ENCODE measurements around the gene TEAD3.

The TEAD3 gene

GRCh38 chr6:35427851-35428321 lies 69.0 kb downstream of the TEAD3 start:
- DNase-seq (ENCODE audit: low read depth) = no peak
- no peak overlapping the region for H3K4me3 ChIP-seq (ENCODE audit: low read depth, low read length)
- TF ChIP-seq POLR2A (IDR thresholded peaks at IDR 0.05; ENCODE audit: extremely low read depth, insufficient read length) (no peak), MYC (IDR thresholded peaks at IDR 0.05; ENCODE audit: low read depth, low read length) (no peak), MAX (IDR thresholded peaks at IDR 0.05; ENCODE audit: low read depth, low read length) (no peak)
- TF ChIP-seq, protein P1, sequence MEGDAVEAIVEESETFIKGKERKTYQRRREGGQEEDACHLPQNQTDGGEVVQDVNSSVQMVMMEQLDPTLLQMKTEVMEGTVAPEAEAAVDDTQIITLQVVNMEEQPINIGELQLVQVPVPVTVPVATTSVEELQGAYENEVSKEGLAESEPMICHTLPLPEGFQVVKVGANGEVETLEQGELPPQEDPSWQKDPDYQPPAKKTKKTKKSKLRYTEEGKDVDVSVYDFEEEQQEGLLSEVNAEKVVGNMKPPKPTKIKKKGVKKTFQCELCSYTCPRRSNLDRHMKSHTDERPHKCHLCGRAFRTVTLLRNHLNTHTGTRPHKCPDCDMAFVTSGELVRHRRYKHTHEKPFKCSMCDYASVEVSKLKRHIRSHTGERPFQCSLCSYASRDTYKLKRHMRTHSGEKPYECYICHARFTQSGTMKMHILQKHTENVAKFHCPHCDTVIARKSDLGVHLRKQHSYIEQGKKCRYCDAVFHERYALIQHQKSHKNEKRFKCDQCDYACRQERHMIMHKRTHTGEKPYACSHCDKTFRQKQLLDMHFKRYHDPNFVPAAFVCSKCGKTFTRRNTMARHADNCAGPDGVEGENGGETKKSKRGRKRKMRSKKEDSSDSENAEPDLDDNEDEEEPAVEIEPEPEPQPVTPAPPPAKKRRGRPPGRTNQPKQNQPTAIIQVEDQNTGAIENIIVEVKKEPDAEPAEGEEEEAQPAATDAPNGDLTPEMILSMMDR (IDR thresholded peaks at IDR 0.05; ENCODE audit: low read depth, low read length) = no peak

DNA sequence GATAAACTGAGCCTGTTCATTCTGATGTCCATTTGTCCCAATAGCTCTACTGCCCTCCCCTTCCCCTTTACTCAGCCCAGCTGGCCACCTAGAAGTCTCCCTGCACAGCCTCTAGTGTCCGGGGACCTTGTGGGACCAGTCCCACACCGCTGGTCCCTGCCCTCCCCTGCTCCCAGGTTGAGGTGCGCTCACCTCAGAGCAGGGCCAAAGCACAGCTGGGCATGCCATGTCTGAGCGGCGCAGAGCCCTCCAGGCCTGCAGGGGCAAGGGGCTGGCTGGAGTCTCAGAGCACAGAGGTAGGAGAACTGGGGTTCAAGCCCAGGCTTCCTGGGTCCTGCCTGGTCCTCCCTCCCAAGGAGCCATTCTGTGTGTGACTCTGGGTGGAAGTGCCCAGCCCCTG lies 69.4 kb downstream of the TEAD3 start:
- H3K4me3 ChIP-seq (ENCODE audit: low read depth, low read length) = no peak overlapping the region
- TF ChIP-seq POLR2A (IDR thresholded peaks at IDR 0.05; ENCODE audit: extremely low read depth, insufficient read length) (no peak), MYC (IDR thresholded peaks at IDR 0.05; ENCODE audit: low read depth, low read length) (no peak), MAX (IDR thresholded peaks at IDR 0.05; ENCODE audit: low read depth, low read length) (no peak)
- TF ChIP-seq, protein P1 (IDR thresholded peaks at IDR 0.05; ENCODE audit: low read depth, low read length) = no peak
- no peak for DNase-seq (ENCODE audit: low read depth)

DNA sequence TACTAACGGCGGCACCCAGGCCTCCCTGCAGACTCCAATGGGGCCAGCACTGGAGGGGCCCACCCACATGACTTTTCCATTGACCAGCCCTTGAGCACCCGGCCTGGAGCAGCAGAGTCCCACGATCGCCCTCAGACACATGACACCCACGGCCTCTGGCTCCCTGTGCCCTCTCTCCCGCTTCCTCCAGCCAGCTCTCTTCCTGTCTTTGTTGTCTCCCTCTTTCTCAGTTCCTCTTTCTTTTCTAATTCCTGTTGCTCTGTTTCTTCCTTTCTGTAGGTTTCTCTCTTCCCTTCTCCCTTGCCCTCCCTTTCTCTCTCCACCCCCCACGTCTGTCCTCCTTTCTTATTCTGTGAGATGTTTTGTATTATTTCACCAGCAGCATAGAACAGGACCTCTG lies 70.8 kb downstream of the TEAD3 start:
- no peak overlapping the region for H3K4me3 ChIP-seq (ENCODE audit: low read depth, low read length)
- 0 out of 2 replicates have a peak, but pooled peaks have one; percentile 15 for TF ChIP-seq MAX (IDR thresholded peaks at IDR 0.05; ENCODE audit: low read depth, low read length)
- TF ChIP-seq, protein P1 (IDR thresholded peaks at IDR 0.05; ENCODE audit: low read depth, low read length) = no peak
- peak; percentile 65 for DNase-seq (ENCODE audit: low read depth)

DNA sequence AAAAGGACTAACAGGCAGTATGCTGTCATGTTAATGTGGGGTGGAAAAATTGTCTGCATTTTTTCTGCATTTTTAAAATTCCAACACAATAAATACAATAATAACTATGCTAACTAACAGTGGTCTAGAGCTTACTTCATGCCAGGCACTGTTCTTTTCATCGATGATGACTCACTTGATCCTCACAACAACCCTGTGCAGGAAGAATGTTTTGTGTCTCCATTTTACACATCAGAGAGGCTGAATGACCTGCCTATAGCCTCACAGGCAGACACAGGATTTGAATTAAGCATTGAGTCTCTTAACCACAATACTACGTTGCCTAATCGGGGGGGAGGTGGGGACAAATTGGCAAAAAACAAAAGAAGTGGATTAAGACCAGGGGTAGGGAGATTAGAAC lies 71.6 kb downstream of the TEAD3 start:
- peak; percentile 65 for DNase-seq (ENCODE audit: low read depth)
- no peak overlapping the region for H3K4me3 ChIP-seq (ENCODE audit: low read depth, low read length)

More for the DNA sequence above, 71.6 kb downstream of the TEAD3 start:
- TF ChIP-seq MAX (IDR thresholded peaks at IDR 0.05; ENCODE audit: low read depth, low read length) (no peak), MYC (IDR thresholded peaks at IDR 0.05; ENCODE audit: low read depth, low read length) (no peak), POLR2A (IDR thresholded peaks at IDR 0.05; ENCODE audit: extremely low read depth, insufficient read length) (no peak)
- TF ChIP-seq, protein P1 (IDR thresholded peaks at IDR 0.05; ENCODE audit: low read depth, low read length) = no peak
